NK-92 (cell line): Measurements from ENCODE around the gene KCNJ16.

Source experiments
- DNase-seq: peaks from one replicate; lab custom pipeline; 2025; ENCODE audit not compliant: unreplicated experiment; lab: John Stamatoyannopoulos, UW

Gene KCNJ16

DNA sequence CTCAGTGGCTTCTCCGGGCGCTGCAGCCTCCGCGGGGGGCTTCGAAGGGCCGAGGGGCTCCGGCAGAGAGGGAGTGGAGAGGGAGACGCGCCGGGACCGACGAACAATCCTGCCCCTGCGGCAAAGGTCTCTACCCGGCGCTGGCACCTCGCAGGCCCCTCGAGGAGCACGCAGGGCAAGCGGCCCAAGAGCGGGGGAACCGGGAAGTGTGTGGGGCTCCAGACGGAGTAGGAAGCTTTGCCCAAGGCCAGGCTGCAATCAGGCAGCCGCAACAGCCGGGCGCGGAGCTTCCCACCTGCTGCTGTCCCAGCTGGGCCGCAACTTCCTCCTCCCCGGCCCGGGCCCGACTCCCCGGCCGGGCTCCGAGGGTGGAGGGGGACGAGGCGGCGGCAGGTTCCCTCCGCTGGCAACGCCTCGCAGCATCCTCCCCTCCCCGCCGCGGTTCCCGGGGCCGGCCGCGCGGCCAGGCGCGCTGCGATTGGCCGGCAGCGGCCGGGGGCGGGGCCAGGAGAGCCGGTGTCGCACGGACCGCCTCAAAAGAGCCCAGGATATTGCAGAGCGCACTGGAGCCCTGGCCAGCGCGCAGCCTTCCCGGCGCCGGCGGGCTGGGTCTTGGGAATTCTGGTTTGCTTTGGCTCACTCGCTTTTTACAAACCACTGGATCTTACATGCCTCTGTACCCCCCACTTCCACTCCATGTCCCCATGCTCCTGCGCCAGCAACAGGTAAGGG lies 94.1 kb downstream of the KCNJ16 start, which contains the start of gene KCNJ2:
Gene KCNJ2, plus strand, starts transcription at position 556 of the 732 bp plus-strand sequence. CDS start 5,508 bp downstream, outside the sequence.
- no peak for DNase-seq

DNA sequence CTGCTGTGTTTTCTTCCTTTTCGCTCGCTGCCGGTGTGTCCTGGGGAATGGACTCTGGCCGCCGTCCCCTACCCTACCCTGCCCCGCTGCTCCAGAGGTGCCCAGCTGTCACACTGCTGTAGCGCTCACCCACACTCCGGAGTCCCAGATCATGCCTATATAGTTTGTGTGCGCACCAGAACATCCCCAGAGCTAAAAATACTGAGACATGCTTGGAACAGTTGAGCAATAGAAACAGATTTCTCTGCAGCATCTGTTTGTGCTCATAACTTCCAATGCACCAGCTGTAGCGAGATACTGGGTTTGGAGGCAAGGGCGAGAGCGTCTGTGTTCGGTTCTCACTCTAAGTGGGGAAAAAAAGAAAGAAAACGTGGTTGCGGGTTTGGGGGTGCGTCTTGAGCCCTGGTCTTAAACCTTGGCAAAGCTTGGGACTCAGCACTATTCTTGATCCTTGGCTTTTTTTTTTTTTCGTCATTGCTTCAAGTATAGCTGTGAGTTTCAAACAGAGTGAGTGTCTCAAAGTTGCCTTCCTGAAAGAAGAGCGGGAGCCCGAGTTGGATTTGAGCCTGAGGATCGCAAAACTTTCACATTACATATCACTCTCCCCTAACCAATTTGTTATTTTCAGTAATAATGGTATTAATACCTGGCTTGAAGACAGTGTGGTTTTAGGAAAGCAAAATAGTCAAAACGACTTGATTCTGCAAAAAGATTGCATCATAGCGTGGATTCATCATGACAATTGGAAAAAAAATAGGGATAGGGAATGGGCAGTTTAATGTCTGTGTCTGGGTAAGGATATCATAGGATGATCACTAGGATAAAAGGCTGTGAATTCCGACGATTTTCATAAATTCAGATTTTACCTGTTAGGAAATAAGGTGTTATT lies 94.9 kb downstream of the KCNJ16 start:
- no peak for DNase-seq

DNA sequence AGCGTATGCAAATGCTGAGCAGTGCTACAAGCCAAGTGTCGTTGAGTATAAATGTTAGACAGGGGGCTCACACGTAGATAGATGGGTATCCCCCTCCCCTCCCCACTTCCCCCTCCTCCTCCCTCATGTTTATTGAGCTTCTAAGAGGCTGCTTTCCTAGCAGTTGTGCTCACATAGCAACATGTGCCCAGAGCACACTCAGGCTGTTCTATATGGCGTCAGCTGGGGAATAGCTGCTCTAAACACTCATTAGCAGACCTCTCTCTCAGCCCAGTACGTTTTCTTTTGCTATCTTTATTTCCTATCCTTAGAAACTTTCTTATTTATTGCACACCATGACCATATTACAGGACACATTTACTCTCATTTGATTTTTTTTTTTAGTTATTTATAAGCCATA lies 96.1 kb downstream of the KCNJ16 start:
- no peak for DNase-seq

DNA sequence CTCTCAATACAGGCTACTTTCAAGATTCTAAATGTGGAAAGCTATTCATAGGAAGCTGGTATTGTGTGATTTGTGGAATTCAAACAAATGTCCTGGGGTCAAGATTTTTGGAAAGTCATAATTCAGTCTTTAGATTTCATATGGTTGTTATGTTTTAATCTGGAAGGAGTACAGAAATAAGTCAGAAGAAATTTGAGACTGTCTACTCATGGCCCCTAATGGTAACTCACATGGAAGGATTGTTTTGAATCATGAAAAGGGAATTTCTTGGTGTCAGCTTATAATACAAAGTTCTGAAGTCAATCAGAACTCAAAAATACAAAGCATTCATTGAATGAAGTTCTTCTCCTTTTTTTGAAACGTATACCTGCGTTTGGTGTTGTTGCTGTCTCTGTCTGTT lies 97.4 kb downstream of the KCNJ16 start:
- no peak for DNase-seq

DNA sequence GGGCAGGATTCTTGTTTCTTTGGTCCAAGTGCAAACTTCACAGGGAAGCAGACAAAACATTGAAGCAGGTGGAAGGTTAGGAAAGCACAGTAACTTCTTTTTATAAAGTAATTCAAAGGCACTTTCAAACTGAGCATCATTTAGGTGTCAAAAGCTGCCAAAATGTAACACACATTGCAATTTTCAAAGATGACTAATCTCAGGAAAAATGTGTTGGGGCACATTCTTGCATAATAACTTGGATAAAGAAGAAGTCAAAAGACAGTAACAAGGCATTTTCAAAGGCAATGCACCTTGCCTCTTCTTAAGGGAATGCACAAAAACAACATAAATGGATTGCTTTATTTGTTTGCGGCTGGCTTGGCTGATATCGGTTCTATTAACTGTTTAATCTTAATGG lies 97.9 kb downstream of the KCNJ16 start:
- DNase-seq, result no peak

DNA sequence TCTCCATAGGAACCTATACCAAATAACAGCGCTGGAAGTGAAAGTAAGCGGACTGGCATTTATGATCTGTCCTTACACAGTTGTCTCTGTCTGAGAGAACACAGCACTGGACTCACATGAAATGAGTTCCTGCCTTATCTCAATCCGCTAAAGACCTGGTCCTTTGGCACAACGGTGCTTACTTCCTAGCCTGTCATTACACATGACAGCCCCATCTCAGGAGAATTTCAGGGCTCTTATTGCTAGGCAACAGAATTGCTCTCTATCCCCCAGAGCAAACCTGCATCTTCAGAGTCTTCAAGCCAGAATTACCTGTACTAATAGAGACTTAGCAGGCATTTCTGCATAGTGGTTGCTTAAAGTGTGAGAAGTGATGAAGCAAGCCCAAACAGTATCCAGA lies 98.7 kb downstream of the KCNJ16 start:
- no peak for DNase-seq

DNA sequence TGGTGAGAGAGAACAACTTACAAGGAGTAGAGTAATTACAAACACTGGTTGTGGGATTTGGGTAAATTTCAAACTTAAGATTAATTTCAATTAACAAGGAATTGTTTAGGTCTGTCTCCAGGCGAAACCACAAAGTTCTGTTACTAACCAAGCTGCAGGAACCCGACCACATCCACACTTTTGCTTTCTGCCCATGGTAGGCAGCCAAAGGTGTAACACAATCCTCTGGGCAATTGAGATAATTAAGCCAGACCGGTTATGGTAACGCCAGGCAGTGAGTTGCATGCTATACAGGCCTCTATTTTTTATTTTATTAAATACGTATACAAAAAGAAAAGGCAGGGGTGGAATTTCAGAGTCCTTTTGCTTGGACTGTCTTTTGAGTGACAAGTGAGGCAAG lies 106.4 kb downstream of the KCNJ16 start:
- DNase-seq, result no peak

DNA sequence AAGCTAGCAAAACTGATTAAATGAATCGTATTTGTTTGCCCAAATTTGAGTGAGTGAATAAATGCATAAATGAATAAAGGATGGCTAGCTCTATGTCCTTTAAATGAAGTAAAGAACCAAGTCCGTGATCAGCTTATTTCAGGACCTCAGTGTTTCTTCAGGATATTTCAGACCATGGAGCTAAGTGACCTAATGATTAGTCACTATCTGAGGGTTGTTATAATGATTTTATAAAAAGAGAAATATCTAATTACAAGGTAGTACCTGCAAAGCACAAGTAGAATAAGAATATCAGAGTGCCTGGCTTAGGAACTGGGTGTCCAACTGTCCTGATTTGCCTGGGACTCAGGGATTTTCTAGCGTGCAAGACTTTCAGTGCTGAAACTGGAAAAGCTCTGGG lies 106.8 kb downstream of the KCNJ16 start:
- no peak for DNase-seq

DNA sequence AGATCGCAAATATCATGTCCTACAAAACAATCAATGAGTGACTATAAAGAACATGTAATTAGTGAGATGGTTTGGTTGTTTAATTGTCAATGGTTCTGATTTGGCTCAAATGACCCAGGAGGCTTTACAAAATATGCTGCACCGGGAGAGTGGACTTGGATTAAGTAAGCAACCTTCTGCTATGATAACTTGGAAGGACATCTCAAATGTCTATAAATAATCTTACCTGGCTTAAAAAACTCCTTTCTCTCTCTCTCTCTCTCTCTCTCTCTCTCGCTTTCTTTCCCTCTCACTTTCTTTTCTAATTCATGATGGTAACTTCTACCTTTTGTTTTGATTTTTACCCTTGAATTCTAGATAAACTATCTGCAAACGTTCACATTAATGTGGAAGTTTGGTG lies 108.5 kb downstream of the KCNJ16 start:
- DNase-seq, result no peak

DNA sequence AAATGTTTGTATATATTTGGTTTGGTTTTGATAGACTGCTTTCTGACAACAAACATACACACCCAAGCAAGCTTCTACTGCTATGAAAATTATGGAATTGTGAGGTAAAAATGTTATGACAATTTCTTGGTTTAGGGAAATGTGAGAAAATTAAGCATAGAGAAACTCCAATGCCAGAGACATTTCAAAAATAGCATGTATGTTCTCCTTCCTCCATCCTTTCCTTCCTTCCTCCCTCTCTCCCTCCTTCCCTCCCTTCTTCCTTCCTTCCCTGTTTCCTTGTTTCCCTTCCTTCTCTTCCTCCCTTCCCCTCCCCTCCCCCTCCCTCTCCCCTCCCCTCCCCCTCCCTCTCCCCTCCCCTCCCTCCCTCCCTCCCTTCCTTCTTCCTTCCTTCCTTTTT lies 109.2 kb downstream of the KCNJ16 start:
- DNase-seq, result no peak

DNA sequence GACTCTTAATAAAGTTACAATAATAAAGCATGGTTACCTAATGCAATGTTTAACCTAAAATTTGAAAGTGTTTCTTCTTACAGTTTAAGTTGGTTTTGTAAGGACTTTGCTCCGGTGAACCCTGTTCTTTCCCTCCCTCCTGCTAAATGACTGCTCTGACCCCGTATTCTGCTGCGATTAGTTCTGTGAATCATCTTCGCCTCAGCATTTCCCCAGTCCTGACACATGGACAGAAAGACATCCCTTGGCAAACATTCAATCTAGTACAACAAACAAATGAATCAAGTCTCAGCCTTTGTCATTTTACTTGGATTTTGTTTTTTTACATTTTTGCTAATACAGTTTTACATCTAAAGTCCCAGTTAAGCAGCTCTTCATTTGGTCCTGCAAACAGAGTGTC lies 109.7 kb downstream of the KCNJ16 start:
- DNase-seq, result no peak
